Activated T-cell treated with anti-CD3 and anti-CD28 coated beads, Interleukin-2, amount 50 U/mL, for 72 hours (primary cell): ENCODE results near the gene OR2T5. TPM values are rescaled to one million over a fixed set of nuclear protein-coding genes. Genes with fewer than 3 reads are reported as not detected.
"Not testable (repeated sequence)": the region's sequence is repeated elsewhere in the genome, so short reads cannot be mapped to it uniquely, and the experiment has no call there.

Experiments used
- ATAC-seq, 2 donors: fragments of 150-1000 bp; cut with Tn5 transposase; replicated peaks in 1 of 2; 2 replicates each; pipeline ENCODE4 v1.10.0; 2021; ENCODE audit warnings: moderate library complexity in 2 of 2, mild to moderate bottlenecking in 1 of 2
- DNase-seq, 2 donors: peaks; one replicate each; pipeline ENCODE4 v3.0.0; 2021 to 2022; ENCODE audit warnings: mixed read lengths in 1 of 2
- H3K27ac Mint-ChIP-seq: one replicate; pipeline ENCODE4 v1.8.0; 2022; ENCODE audit warnings: mild to moderate bottlenecking, moderate library complexity, mixed read lengths
- H3K27me3 Mint-ChIP-seq: one replicate; pipeline ENCODE4 v1.8.0; 2022; ENCODE audit warnings: low read depth, mixed read lengths
- H3K36me3 Mint-ChIP-seq, 2 donors: one replicate each; pipeline ENCODE4 v1.8.0; 2022; ENCODE audit warnings: mixed read lengths in 2 of 2, mild to moderate bottlenecking in 1 of 2; ENCODE audit not compliant: insufficient read depth in 2 of 2
- H3K4me1 Mint-ChIP-seq: one replicate; pipeline ENCODE4 v1.8.0; 2022; ENCODE audit warnings: low read depth, mixed read lengths
- H3K4me3 Mint-ChIP-seq, 2 donors: one replicate each; pipeline ENCODE4 v1.8.0; 2022; ENCODE audit warnings: mild to moderate bottlenecking in 2 of 2, mixed read lengths in 2 of 2, moderate library complexity in 2 of 2
- H3K9me3 Mint-ChIP-seq, 2 donors: one replicate each; pipeline ENCODE4 v1.8.0; 2022; ENCODE audit warnings: mixed read lengths in 2 of 2
- total RNA-seq, 2 donors: library from RNA; stranded (reverse); gene quantifications; one replicate each; pipeline ENCODE4 v1.2.3, GENCODE V29; 2022

Gene OR2T5
- not detected for total RNA-seq

GRCh38 chr1:248488289-248488688 is at the start of gene OR2T5:
OR2T5 (plus strand) TSS chr1:248488589; CDS start chr1:248488589, 0 bp downstream.
- not testable (repeated sequence) for H3K27me3 Mint-ChIP-seq, H3K36me3 Mint-ChIP-seq, H3K4me1 Mint-ChIP-seq, ATAC-seq, H3K4me3 Mint-ChIP-seq, H3K9me3 Mint-ChIP-seq, H3K27ac Mint-ChIP-seq, DNase-seq

GRCh38 chr1:248438668-248439067 is 49.7 kb upstream of the OR2T5 start:
- DNase-seq, H3K4me3 Mint-ChIP-seq, ATAC-seq, H3K4me1 Mint-ChIP-seq, H3K27ac Mint-ChIP-seq, H3K27me3 Mint-ChIP-seq, H3K9me3 Mint-ChIP-seq, H3K36me3 Mint-ChIP-seq: not testable (repeated sequence)

- not testable (repeated sequence) for H3K27ac Mint-ChIP-seq, H3K4me1 Mint-ChIP-seq, H3K27me3 Mint-ChIP-seq, H3K9me3 Mint-ChIP-seq, H3K36me3 Mint-ChIP-seq, H3K4me3 Mint-ChIP-seq, ATAC-seq, DNase-seq
These were observed 49.1 kb upstream of the OR2T5 start for GRCh38 chr1:248439283-248439682.

GRCh38 chr1:248442500-248443277 is 45.7 kb upstream of the OR2T5 start:
- H3K27me3 Mint-ChIP-seq, H3K4me3 Mint-ChIP-seq, H3K27ac Mint-ChIP-seq, H3K36me3 Mint-ChIP-seq, H3K4me1 Mint-ChIP-seq, DNase-seq, H3K9me3 Mint-ChIP-seq: not testable (repeated sequence)
- peak; percentile 63 to 72 for ATAC-seq

- H3K4me3 Mint-ChIP-seq, H3K4me1 Mint-ChIP-seq: not testable (repeated sequence)
These were observed 43.8 kb upstream of the OR2T5 start for GRCh38 chr1:248444603-248445002.

GRCh38 chr1:248445399-248445798 is 43.0 kb upstream of the OR2T5 start, which contains the start of gene OR2T2:
OR2T2 (plus strand) TSS chr1:248445637; CDS start chr1:248452798, 7,161 bp downstream.
- not testable (repeated sequence) for H3K4me3 Mint-ChIP-seq, H3K36me3 Mint-ChIP-seq, ATAC-seq, H3K9me3 Mint-ChIP-seq, DNase-seq, H3K4me1 Mint-ChIP-seq, H3K27me3 Mint-ChIP-seq, H3K27ac Mint-ChIP-seq

More at GRCh38 chr1:248444603-248445002, 43.8 kb upstream of the OR2T5 start:
- H3K9me3 Mint-ChIP-seq, H3K36me3 Mint-ChIP-seq, DNase-seq, H3K27ac Mint-ChIP-seq, H3K27me3 Mint-ChIP-seq, ATAC-seq: not testable (repeated sequence)

- not testable (repeated sequence) for H3K4me1 Mint-ChIP-seq, H3K4me3 Mint-ChIP-seq, H3K9me3 Mint-ChIP-seq, H3K36me3 Mint-ChIP-seq, H3K27me3 Mint-ChIP-seq, H3K27ac Mint-ChIP-seq, DNase-seq
- peak; percentile 31 to 48 for ATAC-seq
These were observed 39.8 kb upstream of the OR2T5 start for GRCh38 chr1:248448409-248449074.

GRCh38 chr1:248449821-248450465 is 38.4 kb upstream of the OR2T5 start:
- not testable (repeated sequence) for DNase-seq, ATAC-seq, H3K4me3 Mint-ChIP-seq

GRCh38 chr1:248450466-248451145 is 37.8 kb upstream of the OR2T5 start:
- H3K4me3 Mint-ChIP-seq, H3K9me3 Mint-ChIP-seq, H3K36me3 Mint-ChIP-seq, H3K4me1 Mint-ChIP-seq, DNase-seq, H3K27me3 Mint-ChIP-seq, H3K27ac Mint-ChIP-seq, ATAC-seq: not testable (repeated sequence)

More at GRCh38 chr1:248449821-248450465, 38.4 kb upstream of the OR2T5 start:
- H3K36me3 Mint-ChIP-seq, H3K27ac Mint-ChIP-seq, H3K27me3 Mint-ChIP-seq, H3K9me3 Mint-ChIP-seq, H3K4me1 Mint-ChIP-seq: not testable (repeated sequence)

GRCh38 chr1:248453619-248454018 is 34.8 kb upstream of the OR2T5 start:
- H3K27me3 Mint-ChIP-seq, DNase-seq, H3K4me3 Mint-ChIP-seq, H3K9me3 Mint-ChIP-seq, ATAC-seq, H3K27ac Mint-ChIP-seq, H3K36me3 Mint-ChIP-seq, H3K4me1 Mint-ChIP-seq: not testable (repeated sequence)

- not testable (repeated sequence) for DNase-seq, ATAC-seq, H3K36me3 Mint-ChIP-seq, H3K27me3 Mint-ChIP-seq, H3K4me3 Mint-ChIP-seq, H3K9me3 Mint-ChIP-seq, H3K27ac Mint-ChIP-seq, H3K4me1 Mint-ChIP-seq
These were observed 33.3 kb upstream of the OR2T5 start for GRCh38 chr1:248455045-248455444.

GRCh38 chr1:248456635-248457034 is 31.8 kb upstream of the OR2T5 start:
- not testable (repeated sequence) for H3K27ac Mint-ChIP-seq, H3K9me3 Mint-ChIP-seq, ATAC-seq, H3K4me3 Mint-ChIP-seq, H3K4me1 Mint-ChIP-seq, H3K36me3 Mint-ChIP-seq, DNase-seq, H3K27me3 Mint-ChIP-seq

- not testable (repeated sequence) for H3K27me3 Mint-ChIP-seq, H3K36me3 Mint-ChIP-seq, ATAC-seq, H3K4me1 Mint-ChIP-seq, H3K27ac Mint-ChIP-seq, H3K9me3 Mint-ChIP-seq, H3K4me3 Mint-ChIP-seq, DNase-seq
These were observed 29.3 kb upstream of the OR2T5 start for GRCh38 chr1:248459117-248459516.
